Uterus (tissue), 4 donors: Measurements from ENCODE around the gene CAPN1. TPM values are rescaled to one million over a fixed set of nuclear protein-coding genes. Genes with fewer than 3 reads are reported as not detected.

ENCODE experiments used
- DNase-seq, 2 donors: peaks; one replicate each; pipeline ENCODE4 v3.0.0-alpha.2; 2019 to 2020
- H3K27ac ChIP-seq, 2 donors: fragments of 200-600 bp; sonication (generic); 1 replicate in 1 of 2; 2 replicates in 1 of 2; pipeline ENCODE4 v1.5.1; 2016 to 2018
- H3K27me3 ChIP-seq, 2 donors: fragments of 200-600 bp; sonication (generic); one replicate each; pipeline ENCODE4 v1.5.1; 2018 to 2019; ENCODE audit warnings: control low read depth in 1 of 2
- H3K36me3 ChIP-seq, 2 donors: fragments of 200-600 bp; sonication (generic); one replicate each; pipeline ENCODE4 v1.5.1; 2019; ENCODE audit warnings: control low read depth in 1 of 2
- H3K4me1 ChIP-seq, 2 donors: fragments of 200-600 bp; sonication (generic); one replicate each; pipeline ENCODE4 v1.5.1; 2018 to 2019; ENCODE audit warnings: control low read depth in 1 of 2
- H3K4me3 ChIP-seq, 2 donors: fragments of 200-600 bp; sonication (generic); 1 replicate in 1 of 2; 2 replicates in 1 of 2; pipeline ENCODE4 v1.5.1; 2018 to 2019; ENCODE audit warnings: mild to moderate bottlenecking in 1 of 2
- H3K9me3 ChIP-seq, 2 donors: fragments of 200-600 bp; sonication (generic); one replicate each; pipeline ENCODE4 v1.5.1; 2019; ENCODE audit warnings: control low read depth in 1 of 2
- CTCF ChIP-seq, 4 experiments: fragments of 200-600 bp in 2 of 4; fragments of 450-650 bp in 2 of 4; sonication (generic) in 2 of 4; IDR thresholded peaks; one replicate each; pipeline ENCODE4 v1.5.1; 2016 to 2019; ENCODE audit warnings: antibody characterized with exemption in 4 of 4, mild to moderate bottlenecking in 2 of 4, moderate library complexity in 1 of 4
- POLR2A ChIP-seq, 2 donors: fragments of 450-650 bp; IDR thresholded peaks; one replicate each; pipeline ENCODE4 v1.6.1; 2016; ENCODE audit warnings: antibody characterized with exemption in 2 of 2, mild to moderate bottlenecking in 1 of 2, moderate library complexity in 1 of 2
- intact Hi-C: fragments of 100-400 bp; cut with DNase I; formaldehyde crosslinking; loops from one replicate; pipeline ENCODE4 v1.15.1; 2023; ENCODE audit warnings: low total_unique reads
- total RNA-seq, 4 donors: library from RNA; depleted of rRNA in 3 of 4; stranded (reverse); fragments of >200 nt in 3 of 4; gene quantifications; one replicate each; pipeline versions ENCODE4 v1.1.0 to v1.2.4, GENCODE V29; 2014 to 2023
- donor health status: DM: yes; HTN: yes; CAD: no.

CAPN1 gene
- total RNA-seq, 4 donors from 2014 or later: 122 to 174 (median 157) TPM

GRCh38 chr11:65217441-65218423, 36.0 kb downstream of the CAPN1 start:
- TF ChIP-seq POLR2A (IDR thresholded peaks at IDR 0.05): no peak
- no peak for TF ChIP-seq CTCF (IDR thresholded peaks at IDR 0.05)
- intact Hi-C loops: no loop called here

GRCh38 chr11:65218446-65218845, 36.7 kb downstream of the CAPN1 start:
- Histone ChIP-seq H3K36me3 (no peaks in the 10 kb centered on the region), H3K4me3 (no peak overlapping the region), H3K9me3 (no peaks in the 10 kb centered on the region), H3K27ac (no peak overlapping the region), H3K4me1 (no peaks in the 10 kb centered on the region), H3K27me3 (no peaks in the 10 kb centered on the region)
- intact Hi-C loops: no loop called here
- TF ChIP-seq POLR2A (IDR thresholded peaks at IDR 0.05) (no peak), CTCF (IDR thresholded peaks at IDR 0.05) (no peak)
- DNase-seq: no peak

More at GRCh38 chr11:65217441-65218423, 36.0 kb downstream of the CAPN1 start:
- H3K27me3 ChIP-seq: no peaks in the 10 kb centered on the region
- no peak overlapping the region for H3K4me3 ChIP-seq
- H3K27ac ChIP-seq: no peak overlapping the region
- H3K36me3 ChIP-seq: no peaks in the 10 kb centered on the region
- H3K4me1 ChIP-seq: no peaks in the 10 kb centered on the region
- H3K9me3 ChIP-seq: no peaks in the 10 kb centered on the region
- no peak for DNase-seq

- H3K36me3 ChIP-seq: no peaks in the 10 kb centered on the region
- peak in 1 of 2 donors; percentile 41 for DNase-seq
- TF ChIP-seq CTCF (IDR thresholded peaks at IDR 0.05): no peak
- TF ChIP-seq POLR2A (IDR thresholded peaks at IDR 0.05): no peak
- intact Hi-C loops: no loop called here
- H3K4me3 ChIP-seq: no peak overlapping the region
- H3K27ac ChIP-seq: peak overlapping the region in 1 of 2 donors; percentile 36
- no peaks in the 10 kb centered on the region for H3K27me3 ChIP-seq
- no peaks in the 10 kb centered on the region for H3K4me1 ChIP-seq
- H3K9me3 ChIP-seq: no peaks in the 10 kb centered on the region
Measured at GRCh38 chr11:65219930-65220213, 38.1 kb downstream of the CAPN1 start.

DNA sequence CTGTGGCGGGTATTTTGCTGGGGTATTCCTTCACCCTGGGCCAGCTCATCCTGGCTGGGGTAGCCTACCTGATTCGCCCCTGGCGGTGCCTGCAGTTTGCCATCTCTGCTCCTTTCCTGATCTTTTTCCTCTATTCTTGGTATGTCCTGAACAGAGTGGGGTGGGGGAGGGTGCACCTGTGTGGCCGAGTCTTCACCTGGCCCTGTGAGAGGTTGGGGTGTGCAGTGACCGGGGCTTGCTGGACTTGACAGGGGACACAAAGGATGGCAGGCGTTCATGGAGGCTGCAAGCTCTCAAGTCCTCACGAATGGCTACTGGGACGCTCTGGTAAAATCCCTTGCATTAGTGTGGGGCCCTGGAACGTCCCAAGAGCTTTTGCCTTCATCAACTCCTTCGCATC, 39.3 kb downstream of the CAPN1 start:
- no peak for DNase-seq
- Histone ChIP-seq H3K27me3 (no peaks in the 10 kb centered on the region), H3K4me3 (no peak overlapping the region), H3K9me3 (no peaks in the 10 kb centered on the region), H3K36me3 (no peaks in the 10 kb centered on the region), H3K27ac (no peak overlapping the region), H3K4me1 (no peaks in the 10 kb centered on the region)
- TF ChIP-seq POLR2A (IDR thresholded peaks at IDR 0.05) (no peak), CTCF (IDR thresholded peaks at IDR 0.05) (no peak)
- intact Hi-C loops: no loop called here

- H3K27me3 ChIP-seq: no peaks in the 10 kb centered on the region
- intact Hi-C loops: no loop called here
- no peaks in the 10 kb centered on the region for H3K36me3 ChIP-seq
- H3K4me1 ChIP-seq: no peaks in the 10 kb centered on the region
- TF ChIP-seq POLR2A (IDR thresholded peaks at IDR 0.05) (no peak), CTCF (IDR thresholded peaks at IDR 0.05) (no peak)
- H3K9me3 ChIP-seq: no peaks in the 10 kb centered on the region
- no peak for DNase-seq
- no peak overlapping the region for H3K27ac ChIP-seq
- H3K4me3 ChIP-seq: no peak overlapping the region
Measured at GRCh38 chr11:65223011-65223410, 41.3 kb downstream of the CAPN1 start.
